HG03520 (cell line): ENCODE measurements around the gene CCDC40.

ENCODE experiments used
- ATAC-seq: cut with Tn5 transposase; IDR thresholded peaks from one replicate; pipeline ENCODE4 v1.9.1; 2021; ENCODE audit warnings: mild to moderate bottlenecking, moderate library complexity; ENCODE audit not compliant: unreplicated experiment

Gene CCDC40

GRCh38 chr17:79997011-79997660, 39.3 kb upstream of the CCDC40 start:
- no peak for ATAC-seq

GRCh38 chr17:80000136-80000535, 36.3 kb upstream of the CCDC40 start:
- ATAC-seq, result no peak

- no peak for ATAC-seq
Observed at GRCh38 chr17:80000981-80001775, 35.3 kb upstream of the CCDC40 start.

GRCh38 chr17:80002070-80002641, 34.3 kb upstream of the CCDC40 start:
- ATAC-seq, result no peak

DNA sequence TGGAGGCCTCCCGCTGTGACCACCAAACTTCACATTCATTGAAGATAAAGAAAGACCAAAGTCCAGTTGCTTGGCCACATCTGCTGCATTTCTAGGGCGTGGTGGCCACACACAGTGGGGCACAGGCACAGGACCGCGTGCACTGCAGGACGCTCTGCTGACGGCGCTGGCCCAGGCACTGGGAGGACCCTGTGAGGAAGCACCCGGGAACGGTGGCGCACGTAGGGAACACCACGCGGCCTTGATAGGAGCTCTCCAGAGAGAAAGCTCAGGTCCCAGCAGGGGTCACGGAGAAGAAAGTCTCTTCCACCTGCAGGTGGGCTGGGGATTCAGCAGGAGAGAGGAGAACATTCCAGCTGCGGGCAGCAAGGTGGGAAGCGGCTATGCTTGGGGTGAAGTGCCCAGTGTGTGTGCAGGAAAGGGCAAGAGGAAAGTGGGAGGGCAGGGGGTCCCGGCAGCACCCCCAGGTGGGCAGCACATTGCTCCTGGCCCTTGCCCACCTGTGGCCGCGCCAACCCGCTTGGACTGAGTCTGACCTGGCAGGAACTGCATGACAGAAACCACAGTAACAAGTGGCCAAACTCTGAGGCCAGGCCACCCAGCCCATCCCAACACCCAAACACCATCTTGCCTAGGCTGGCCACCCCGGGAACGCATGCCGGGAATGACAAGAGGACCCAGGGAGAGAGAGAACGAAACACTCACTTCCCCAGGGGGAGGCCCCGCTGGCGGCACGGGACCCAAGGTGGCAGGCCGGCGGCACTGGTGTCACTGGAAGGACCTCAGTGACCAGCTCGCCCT, 33.6 kb upstream of the CCDC40 start:
- no peak for ATAC-seq

- no peak for ATAC-seq
Observed at GRCh38 chr17:80003969-80004368, 32.5 kb upstream of the CCDC40 start.

- ATAC-seq, result no peak
Observed at GRCh38 chr17:80005360-80006338, 30.8 kb upstream of the CCDC40 start.

DNA sequence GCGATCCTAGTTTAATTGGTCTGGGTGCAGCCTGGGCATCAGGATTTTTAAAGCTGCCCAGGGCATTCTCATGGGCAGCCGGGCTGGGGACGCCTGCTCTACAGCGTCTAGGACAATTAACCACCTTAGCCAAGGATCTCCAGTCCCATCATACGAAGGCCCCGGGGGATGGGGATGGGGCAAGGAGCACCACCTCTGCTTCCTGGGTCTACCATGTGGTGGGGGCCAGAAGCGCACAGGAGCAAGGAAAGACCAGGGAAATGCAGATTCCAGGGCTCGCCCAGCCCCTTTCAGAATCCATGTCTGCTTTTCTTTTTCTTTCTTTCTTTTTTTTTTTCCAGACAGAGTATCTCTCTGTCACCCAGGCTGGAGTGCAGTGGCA, 30.1 kb upstream of the CCDC40 start:
- ATAC-seq, result no peak

DNA sequence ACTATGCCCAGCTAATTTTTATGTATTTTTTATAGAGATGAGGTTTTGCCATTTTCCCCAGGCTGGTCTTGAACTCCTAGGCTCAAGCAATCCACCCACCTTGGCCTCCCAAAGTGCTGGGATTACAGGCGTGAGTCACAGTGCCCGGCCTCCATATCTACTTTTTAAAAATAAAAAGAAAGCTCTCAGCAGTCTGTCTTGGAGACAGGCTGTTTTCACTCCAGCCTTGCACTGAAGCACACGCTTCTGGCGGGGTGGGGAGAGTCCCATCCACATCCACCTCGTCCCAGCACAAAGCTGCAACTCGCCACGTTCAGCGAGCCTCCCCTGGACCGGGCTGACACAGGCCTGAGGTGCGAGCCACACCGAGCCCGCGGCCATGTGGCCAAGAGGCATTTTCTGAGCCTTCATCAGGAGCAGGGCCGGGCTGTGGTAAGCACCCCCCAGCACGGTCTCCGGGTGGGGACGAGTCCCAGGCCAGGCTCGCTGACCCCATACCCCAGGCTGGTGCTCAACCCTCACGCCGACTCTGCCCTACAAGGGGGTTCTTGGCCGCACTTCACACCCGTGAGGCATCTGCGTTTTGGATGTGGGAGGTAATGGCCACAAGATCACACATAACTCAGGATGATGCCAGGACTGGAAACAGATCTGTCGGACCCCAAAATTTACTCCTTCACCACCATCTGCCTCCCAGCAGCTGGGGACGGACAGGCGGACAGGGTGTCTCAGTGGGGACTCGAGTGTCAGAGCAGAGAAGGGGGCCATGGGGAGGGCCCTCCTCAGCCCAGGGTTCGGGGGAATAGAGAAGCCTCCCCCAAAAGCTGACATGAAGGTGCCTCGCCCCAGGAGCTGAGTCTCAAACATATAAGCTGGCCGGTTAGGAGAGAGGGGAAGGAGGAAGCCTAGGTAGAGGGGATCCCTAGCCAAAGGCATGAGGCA, 29.4 kb upstream of the CCDC40 start:
- no peak for ATAC-seq

DNA sequence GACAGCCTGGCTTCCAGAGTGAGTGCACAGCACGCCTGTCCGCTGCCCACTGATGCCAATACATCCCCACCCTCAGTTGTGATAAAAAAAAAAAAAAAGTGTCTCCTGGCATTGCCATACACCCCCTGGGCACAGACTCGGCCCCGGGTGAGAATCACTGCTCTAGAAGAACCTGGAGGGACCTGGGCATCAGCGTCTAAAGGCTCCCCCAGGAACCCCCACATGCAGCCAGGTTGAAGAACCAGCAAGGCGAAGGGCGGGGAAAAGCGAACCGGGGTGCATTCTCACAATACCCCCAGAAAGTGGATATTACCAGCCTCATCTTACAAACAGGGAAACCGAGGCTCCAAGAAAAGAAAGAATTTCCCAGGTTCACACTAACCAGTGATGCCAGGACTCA, 28.5 kb upstream of the CCDC40 start:
- no peak for ATAC-seq

GRCh38 chr17:80008383-80008840, 28.0 kb upstream of the CCDC40 start:
- no peak for ATAC-seq

DNA sequence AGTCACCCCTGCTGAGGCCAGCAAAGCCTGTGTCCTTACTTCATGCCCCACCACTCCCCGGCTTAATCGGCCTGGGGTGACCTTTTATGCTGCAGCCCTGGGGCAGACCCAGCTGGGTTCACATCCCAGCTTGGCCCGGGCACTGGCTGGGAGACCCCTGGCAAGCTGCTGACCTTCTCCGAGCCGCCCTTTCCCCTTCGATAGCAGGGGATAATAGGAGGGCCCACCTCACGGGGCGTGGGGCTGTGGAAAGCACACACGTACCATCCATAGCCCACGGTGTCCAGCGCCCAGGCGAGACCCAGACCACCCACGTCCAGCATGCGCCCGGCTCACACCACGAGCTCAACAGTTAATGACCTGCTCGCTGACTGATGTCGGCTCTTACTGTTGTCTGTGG, 27.6 kb upstream of the CCDC40 start:
- no peak for ATAC-seq

DNA sequence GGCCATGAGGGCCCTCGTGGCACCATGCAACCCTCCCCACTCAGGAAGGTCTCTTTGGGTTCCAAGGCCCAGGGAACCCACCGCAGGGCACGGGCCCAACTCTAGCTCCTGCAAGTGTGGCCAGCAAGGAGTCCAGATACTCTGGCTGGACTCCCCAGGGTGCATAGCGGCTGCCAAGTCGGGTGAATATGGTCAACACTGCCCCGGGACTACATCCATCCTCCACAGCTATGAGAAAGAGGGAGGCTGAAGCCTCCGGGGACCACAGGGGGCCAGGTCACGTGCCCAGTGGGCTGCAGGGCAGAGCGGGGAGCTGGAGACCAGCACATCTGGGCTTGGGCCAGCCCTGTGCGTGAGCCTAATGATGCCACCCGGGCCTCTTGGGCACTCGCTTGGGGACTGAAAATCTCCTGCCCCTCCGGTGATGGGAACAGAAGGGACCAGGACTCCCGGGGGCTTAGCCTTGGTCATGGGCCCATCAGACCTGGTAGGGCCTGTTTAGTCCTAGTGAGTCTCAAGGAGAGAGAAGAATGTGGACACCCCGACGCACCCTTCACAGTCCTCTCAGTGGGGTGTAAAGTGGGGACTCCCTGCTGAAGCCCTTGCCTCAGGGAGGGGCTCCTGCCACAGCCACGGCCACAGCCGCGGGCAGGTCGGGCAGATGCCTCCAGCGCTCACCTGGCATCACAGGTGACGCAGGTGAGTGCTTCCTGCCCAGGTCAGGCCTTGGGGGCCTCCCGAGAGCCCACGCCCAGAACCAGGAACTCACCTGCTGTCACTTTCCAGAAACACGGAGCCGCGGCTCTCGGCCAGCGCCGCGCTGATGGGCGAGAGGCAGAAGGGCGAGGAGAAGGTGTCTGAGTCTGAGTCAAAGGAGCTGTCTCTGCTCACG, 26.8 kb upstream of the CCDC40 start:
- no peak for ATAC-seq

DNA sequence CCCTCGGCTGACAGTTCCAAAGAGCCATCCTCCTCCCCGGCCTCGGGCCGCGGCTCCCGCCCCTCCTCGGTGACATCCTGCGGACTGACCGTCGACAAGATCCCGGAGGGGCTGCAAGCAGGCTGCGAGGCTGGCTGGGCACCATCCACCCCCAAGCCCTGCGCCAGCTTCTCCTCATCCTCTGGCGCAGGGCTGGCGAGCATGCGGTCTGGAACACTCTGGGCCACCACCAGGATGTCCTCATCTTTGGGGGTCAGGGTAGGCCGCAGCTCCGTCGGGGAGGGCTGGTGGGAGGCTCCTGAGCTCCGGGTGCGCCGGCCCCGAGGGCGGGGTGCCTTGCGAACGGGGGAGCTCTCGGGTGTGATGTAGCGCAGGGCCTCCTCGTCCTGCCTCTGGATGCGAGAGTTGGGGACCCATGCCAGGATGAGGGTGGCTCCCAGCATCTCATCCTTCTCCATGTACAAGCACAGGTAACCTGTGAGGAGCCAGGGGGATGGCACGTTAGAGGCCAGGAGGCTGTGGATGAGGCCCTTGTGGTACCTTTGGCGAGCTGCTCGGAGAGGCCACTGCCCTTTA, 26.1 kb upstream of the CCDC40 start:
- ATAC-seq, result no peak

GRCh38 chr17:80011989-80012555, 24.4 kb upstream of the CCDC40 start:
- ATAC-seq, result no peak

- no peak for ATAC-seq
Observed at GRCh38 chr17:80012765-80013741, 23.4 kb upstream of the CCDC40 start.
